ENCODE results near the gene TMEM41B.
"Not testable (repeated sequence)": the region's sequence is repeated elsewhere in the genome, so short reads cannot be mapped to it uniquely, and the experiment has no call there.

Gene TMEM41B

GRCh38 chr11:9304178-9304577, 10.2 kb downstream of the TMEM41B start:
- DNase-seq = no peak

DNA sequence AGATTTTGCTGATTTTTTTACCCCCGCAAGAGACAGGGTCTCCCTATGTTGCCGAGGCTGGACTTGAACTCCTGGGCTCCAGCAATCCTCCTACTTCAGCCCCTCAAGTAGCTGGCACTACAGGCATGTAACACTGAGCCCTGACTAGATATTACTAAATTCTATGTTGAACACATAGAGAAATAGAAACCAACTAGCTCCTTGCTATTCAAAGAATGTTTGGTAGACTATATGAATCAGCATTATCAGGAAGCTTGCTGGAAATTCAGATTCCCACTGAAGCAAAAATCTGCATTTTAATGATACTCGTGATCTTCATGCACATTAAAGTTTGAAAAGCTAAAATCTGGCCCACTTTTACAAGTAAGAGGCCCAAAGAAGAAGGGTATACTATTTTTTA, 11.9 kb downstream of the TMEM41B start:
- DNase-seq = no peak

GRCh38 chr11:9301720-9302119, 12.7 kb downstream of the TMEM41B start:
- DNase-seq = no peak

- DNase-seq = no peak
These were observed 20.7 kb downstream of the TMEM41B start for GRCh38 chr11:9293646-9294045.

DNA sequence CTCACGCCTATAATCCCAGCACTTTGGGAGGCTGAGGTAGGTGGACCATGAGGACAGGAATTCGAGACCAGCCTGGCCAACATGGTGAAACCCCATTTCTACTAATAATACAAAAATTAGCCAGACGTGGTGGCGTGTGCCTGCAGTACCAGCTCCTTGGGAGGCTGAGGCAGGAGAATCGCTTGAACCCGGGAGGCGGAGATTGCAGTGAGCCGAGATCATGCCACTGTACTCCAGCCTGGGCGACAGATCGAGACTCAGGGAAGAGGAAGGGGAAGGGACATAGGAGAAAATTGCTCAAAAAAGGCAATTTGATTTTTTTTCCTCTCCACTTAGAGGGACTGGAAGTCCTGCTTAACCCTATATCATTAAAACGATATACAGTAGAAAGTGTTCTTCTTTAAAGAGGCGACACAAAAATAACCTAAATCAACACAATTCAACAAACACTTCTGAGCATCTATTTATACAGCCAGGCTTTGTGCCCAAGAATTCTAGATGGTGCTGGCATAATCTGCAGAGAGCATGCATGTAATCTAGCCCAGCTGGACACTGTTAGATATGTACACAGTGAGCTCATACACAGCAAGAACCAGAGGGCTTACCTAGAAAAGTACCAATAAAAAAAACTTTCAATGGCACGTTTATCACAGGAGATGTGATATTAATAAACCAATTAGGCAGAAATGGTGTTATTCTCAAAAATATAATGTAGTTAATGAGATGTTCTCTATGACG, 28.4 kb downstream of the TMEM41B start:
- DNase-seq = no peak

- peak; percentile 15 to 37 for DNase-seq
These were observed 33.6 kb downstream of the TMEM41B start for GRCh38 chr11:9280655-9281301.

DNA sequence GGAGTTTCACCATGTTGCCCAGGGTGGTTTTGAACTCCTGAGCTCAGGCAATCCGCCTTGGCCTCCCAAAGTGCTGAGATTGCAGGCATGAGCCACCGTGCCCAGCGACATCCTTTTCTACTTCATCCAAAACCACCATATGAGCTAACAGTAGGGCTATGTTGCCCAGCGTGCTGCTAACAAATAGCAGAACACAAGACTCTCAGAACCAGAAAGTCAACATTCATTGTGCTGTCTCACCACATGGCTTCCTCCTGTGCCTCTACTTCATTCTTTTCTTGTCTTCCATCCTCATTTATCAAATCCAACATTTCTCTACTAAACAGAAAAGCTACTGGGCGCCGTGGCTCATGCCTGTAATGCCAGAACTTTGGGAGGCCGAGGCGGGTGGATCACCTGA, 37.2 kb downstream of the TMEM41B start:
- no peak for DNase-seq

GRCh38 chr11:9276571-9276970, 37.8 kb downstream of the TMEM41B start:
- peak; percentile 22 to 55 for DNase-seq

GRCh38 chr11:9274499-9275258, 39.7 kb downstream of the TMEM41B start:
- DNase-seq = no peak

GRCh38 chr11:9273376-9274336, 40.7 kb downstream of the TMEM41B start:
- no peak for DNase-seq

- no peak for DNase-seq
These were observed 44.8 kb downstream of the TMEM41B start for GRCh38 chr11:9269492-9270013.

- no peak for DNase-seq
These were observed 46.7 kb downstream of the TMEM41B start for GRCh38 chr11:9267680-9268079.

GRCh38 chr11:9266926-9267325, 47.5 kb downstream of the TMEM41B start:
- no peak for DNase-seq

DNA sequence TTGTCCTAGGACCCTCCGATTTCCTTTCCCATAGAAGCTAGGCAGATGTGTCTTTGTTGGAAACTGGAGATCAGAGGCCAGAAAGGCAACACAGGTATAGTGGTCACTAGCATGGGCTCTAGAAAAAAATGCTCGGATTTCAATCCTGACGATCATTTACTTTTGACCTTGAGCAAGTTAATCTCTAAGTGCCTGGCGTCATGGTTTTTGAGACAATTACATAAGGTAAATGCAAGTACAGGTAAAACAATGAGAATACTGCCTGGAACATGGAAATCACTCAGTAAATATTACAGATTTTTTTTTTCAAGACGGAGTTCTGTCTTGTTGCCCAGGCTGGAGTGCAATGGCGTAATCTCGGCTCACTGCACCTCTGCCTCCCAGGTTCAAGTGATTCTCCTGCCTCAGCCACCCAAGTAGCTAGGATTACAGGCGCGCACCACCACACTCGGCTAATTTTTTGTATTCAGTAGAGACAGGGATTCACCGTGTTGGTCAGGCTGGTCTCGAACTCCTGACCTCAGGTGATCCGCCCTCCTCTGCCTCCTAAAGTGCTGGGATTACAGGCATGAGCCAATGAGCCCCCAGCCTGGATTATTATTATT, 48.2 kb downstream of the TMEM41B start:
- DNase-seq = no peak

DNA sequence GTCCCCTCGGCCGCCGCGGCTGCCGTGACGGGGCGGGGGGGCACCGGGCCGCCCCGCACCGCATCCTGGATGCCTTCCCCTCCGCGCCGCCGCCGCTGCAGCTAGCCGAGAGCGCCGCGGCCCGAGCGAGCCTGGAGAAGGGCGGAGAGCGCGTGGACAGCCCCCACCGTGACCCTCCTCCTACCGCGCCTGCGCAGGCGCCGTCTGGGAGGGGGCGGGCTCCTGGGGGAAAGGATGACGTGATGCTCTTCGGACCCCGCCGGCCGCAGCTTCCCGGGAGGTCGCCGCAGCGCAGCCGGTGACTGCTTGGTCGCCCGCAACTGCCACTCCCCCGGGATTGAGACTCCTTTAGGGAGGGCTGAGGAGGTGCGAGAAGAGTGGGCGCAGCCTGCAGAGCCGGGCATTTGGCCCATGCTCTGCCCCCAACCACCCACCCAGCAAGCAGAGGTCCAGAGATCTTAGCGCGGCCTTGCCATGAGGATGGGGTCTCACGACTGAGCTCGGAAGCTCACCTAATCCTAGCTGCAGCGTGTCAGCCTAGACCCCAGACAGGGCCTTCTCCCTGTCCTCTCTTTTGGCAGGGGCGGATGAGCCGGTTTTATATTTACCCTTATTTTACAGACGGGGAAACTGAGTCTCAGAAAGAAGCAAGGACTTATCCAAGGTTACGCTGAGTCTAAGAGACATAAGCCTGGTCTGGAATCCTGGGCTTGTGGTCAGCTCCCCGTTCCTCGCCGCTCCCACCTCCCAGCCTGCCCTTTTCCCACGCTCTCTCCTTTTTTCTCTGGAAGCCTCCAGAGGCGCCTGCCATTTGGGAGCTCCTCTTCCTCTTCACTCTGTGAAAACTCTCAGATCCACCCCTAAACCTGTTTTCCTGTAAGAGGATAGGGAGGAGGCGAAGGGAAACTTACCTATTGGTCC, 48.9 kb downstream of the TMEM41B start, which contains the start of gene DENND5A:
TSS of gene DENND5A (minus strand) at position 140 of the 921 bp plus-strand sequence. CDS start 281 bp downstream, outside the sequence.
- peak; percentile 60 to 92 for DNase-seq

- peak in 1 of 2 experiments; percentile 60 for DNase-seq
These were observed 49.8 kb downstream of the TMEM41B start for GRCh38 chr11:9264316-9265210.

- DNase-seq = no peak
These were observed 50.5 kb downstream of the TMEM41B start for GRCh38 chr11:9263840-9264315.

- not testable (repeated sequence) for DNase-seq
These were observed 53.6 kb downstream of the TMEM41B start for GRCh38 chr11:9260838-9261146.
